NCI-H2171 treated with DMSO at 0.1 percent for 48 hours (cell line): Measurements from ENCODE around the gene ANO5.

Experiments used
- DNase-seq: peaks from one replicate; lab custom pipeline; 2025; lab: John Stamatoyannopoulos, UW

ANO5 gene

GRCh38 chr11:22192642-22193347, at the start of gene ANO5:
TSS of gene ANO5 (plus strand) at chr11:22193085. CDS start at chr11:22193493, 408 bp downstream.
- peak; percentile 71 for DNase-seq

- DNase-seq = no peak
These were observed 41.2 kb upstream of the ANO5 start for GRCh38 chr11:22151649-22152197.

GRCh38 chr11:22157531-22157930, 35.4 kb upstream of the ANO5 start:
- no peak for DNase-seq

DNA sequence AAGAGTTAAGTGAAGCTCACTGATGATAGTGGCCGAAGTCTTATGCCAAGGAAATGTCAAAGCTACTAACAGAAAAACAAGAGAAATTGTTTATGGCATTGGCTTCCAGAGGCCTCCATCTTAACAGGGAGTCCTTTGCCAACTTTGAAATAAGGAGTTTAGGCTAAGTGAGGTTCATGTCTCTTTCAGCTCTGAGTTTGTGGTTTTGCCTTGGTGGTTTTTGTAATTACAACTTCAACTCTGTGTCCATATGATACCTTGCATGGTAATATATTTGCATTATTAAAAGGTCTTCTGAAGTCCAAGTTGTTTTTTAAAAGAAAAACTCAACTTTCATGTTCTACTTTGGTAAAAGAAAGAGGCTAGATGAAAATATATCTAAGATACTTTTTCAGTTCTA, 31.4 kb upstream of the ANO5 start:
- DNase-seq = no peak

GRCh38 chr11:22162756-22163155, 30.1 kb upstream of the ANO5 start:
- no peak for DNase-seq

DNA sequence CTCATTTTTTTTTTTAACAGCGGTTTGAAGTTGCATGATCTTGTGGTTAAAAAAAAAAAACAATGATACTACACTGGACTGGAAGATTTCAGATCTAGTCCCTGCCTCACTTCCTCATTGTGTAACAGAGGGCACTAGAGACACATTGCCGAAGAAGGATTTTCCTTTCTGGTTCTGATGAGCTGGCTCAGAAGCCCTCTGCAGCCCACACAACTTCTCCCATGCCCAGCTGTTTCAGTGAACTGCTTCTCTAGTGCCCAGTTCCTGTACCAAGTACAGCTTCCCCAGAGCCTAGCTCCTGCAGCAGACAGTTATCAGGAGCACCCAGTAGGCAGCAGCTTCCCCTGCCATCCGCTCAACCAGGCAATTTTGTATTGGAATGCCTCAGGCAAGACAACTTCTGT, 29.5 kb upstream of the ANO5 start:
- no peak for DNase-seq

DNA sequence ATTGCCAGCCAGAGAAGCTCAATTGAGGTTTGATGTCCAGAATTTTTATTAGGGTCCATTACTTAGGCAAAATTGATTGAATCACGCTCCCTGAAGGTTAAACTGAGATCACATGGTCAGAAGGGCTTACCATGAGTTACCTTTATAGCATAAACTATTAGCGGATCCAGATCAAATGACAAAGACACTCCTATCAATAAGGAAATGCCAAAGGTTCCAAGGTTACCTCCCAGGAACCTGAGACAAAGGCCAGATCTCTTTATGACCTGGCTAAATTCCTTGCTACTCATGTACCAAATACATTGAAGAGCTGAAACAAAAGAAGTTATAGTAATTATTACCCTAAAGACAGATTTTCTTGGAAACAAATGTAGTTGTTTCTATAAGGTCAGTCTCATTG, 27.8 kb upstream of the ANO5 start:
- no peak for DNase-seq

DNA sequence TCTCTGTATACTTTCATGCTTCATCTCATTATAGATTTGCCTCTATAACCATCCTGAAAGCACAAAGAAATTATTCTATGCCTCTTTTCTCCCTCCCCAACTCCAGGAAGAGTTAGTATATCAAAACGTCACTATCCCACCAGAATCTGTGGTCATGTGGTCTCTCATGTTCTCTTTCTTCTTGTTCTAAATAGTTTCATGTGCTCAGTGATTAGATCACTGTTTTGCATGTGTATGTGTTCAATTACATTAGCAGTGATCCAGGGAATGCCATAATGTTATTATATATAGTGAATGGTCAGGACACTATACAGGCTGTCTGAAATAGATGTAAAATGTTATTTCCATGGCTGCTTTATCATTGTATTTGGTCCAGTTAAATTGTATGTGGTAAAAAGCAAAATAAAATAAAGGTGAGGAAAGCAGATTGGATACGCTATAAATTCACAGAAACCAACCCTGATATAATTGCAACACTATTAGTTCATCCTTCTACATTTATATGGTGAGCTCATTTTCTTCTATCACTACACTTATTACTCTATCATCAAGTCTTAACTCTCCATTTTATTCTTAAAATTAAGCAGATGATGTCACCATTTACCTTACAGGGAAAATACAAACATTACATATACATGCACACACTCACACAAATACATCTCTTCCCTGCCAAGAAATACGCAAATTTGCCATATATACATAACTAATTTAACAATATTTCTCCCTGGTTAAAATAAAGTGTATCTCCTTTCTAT, 26.9 kb upstream of the ANO5 start:
- no peak for DNase-seq

DNA sequence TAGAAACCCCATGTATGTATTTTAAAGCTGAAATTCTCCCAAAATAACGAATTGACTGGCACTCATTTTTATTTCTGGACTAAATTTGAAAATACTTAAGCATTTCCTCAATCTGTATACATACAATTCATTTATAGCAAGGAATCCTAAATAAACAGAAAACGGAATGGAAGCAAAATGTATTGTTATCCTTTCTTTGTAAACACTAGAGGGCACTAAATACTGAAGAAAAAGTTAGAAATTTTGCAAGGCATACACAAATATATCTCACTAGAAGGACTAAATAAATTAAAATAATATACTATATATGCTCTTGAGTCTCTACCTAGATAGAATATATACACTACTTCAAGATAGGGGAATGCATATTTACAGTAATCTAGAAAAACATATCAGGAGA, 23.1 kb upstream of the ANO5 start:
- peak; percentile 55 for DNase-seq

GRCh38 chr11:22173532-22173931, 19.4 kb upstream of the ANO5 start:
- no peak for DNase-seq

GRCh38 chr11:22177186-22177585, 15.7 kb upstream of the ANO5 start:
- no peak for DNase-seq

GRCh38 chr11:22179626-22180025, 13.3 kb upstream of the ANO5 start:
- DNase-seq = no peak

- DNase-seq = no peak
These were observed 12.8 kb upstream of the ANO5 start for GRCh38 chr11:22180131-22180530.

DNA sequence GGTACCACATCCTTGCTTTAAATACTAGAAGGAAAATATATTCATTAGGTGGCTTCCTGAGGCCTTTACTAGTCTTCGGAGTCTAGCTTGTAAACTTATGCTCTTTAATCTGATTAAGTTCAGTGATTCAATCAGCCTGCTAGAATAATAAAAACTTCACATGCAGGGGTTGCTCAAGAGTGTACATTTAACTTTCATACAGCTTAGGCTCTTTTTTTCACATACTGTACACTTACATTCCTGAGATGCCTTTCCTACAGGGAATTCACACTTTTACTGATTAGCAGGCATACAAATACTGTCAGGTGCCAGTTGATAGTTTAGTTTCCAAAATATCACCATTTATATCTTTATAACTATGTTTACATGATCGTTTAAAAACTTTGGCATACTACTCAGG, 3.2 kb upstream of the ANO5 start:
- DNase-seq = no peak

DNA sequence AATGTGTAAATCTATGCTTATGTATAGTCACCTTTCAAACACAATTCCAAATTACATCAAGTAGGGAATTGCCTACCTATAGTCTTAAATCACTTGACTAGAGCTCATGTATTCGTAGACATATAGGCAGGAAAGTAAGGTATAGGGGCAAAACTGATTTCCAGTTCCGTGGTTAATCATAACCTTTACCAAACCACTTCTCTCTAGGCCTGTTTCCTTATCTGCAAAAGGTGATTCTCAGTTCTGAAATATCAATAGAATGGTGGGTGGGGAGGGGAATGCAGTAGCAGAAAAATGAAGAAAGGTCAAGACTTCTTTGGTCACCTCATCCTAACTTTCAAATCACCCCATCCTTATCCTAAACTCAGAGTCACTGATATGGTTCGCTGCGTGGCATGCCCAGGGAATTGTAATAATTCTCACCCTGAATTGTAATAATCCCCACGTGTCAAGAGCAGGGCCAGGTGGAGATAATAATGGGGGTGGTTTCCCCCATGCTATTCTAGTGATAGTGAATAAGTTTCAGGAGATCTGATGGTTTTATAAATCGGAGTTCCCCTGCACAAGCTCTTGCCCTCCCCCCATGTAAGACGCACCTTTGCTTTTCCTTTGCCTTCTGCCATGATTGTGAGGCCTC, 1.9 kb upstream of the ANO5 start:
- no peak for DNase-seq

- DNase-seq = peak; percentile 4
These were observed 620 bp upstream of the ANO5 start for GRCh38 chr11:22192289-22192641.

DNA sequence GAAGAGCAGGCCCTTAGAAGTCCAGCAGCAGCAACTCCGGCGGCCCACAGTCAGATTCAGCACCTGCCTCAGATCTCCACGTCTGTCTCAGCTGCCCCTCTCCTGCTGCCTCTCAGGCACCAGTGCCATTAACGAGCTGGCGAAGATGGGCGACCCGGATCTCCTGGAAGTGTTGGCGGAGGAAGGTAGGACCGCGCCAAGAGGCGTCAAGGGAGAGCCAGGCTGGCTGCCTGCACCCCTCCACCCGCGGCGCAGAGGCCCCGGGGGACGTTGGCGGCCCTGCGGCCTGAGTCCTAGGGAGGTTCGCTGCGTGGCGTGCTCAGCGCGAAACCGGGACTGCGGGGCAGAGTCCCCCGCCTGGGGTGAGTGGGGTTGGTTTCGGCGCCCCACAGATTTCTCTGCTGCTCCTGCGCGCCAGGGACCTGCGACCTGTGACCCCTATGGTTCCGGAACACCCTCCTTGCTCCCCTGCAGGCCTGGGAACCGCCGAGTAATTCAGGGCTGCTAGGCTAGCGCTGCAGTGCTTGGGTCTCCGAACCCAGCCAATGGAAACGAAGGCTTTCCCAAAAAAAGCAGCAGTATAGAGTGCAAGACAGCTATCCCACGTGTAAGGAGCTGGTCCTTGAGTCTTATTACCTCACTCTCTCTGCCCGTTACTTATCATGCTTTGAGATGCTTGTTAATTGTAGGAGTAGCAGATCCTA, 615 bp downstream of the ANO5 start:
- peak; percentile 55 for DNase-seq

GRCh38 chr11:22194306-22194705, 1.4 kb downstream of the ANO5 start:
- no peak for DNase-seq

- no peak for DNase-seq
These were observed 2.0 kb downstream of the ANO5 start for GRCh38 chr11:22194907-22195306.

DNA sequence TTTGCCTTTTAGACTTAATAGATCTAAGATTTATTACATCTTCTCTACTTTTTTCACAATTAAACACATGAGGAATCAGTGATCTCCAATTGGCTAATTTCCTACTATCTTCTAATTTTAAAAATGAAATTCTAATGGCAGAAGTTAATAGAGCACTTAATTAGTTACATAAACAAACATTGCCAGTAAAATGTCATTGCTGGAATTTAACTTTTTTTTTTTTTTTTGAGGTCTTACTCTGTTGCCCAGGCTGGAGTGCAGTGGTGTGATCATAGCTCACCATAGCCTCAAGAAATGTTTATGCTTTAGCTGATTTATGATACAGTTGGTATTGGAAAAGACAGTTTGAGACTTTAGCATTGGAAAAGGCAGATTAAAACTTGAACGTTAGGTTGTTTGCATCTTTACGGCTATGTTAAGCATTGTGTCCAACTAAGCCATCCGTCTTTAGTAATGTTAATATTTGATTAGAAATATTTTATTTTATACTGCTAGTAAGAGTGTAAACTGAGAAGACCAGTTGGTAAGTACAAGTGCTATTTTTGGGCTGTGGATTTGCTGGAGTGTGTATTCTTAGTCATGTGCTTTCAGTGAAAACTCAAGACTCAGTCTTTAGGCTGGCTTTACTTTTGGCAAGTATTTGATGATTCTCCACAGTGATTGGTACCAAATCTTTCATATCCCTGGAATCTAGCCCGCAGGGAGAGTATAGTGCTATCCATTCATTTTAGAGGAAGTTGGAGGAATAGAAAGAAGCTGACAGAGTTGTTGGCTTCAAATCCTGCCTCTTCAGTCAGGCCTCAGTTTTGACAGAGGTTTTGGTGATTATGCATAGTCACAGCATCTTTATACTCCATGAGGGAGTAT, 4.5 kb downstream of the ANO5 start:
- DNase-seq = no peak

GRCh38 chr11:22199243-22199642, 6.4 kb downstream of the ANO5 start:
- DNase-seq = no peak
